NCI-H1092 treated with DMSO at 0.1 percent for 48 hours (cell line): ENCODE results near the gene ZNF367.

ENCODE experiments used
- DNase-seq: peaks from one replicate; lab custom pipeline; 2025; lab: John Stamatoyannopoulos, UW

ZNF367 gene

DNA sequence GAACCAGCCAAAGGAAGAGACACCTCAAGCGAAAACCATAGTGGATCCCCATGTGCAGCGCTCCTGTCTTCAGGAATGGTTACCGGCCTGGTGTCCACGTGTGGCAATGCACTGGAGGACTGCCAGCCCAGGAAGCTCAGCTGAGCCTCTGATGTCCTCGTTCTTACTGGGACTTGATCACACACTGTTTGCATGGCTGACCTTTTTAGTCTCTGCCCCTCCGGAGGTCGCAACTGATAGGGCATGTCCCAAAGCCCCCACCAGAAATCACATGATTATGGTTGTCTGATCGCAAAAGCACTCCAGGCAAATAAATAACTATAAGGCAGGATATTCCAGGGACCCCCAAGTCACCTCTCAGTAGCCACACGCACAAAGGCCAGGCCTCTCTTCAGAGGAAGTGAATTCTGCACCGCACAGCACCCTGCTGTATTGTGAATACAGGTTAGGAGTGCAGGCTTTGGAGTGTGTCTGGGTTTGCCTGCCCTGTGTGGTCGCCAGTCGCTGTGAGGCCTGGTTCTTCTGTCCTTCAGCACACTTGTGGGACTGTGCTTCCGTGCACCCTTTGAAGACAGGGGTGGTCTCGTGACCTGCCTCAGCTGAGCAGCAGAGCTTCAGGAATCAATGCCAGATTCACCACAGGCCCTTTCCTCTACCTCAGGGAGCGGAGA lies 18.4 kb upstream of the ZNF367 start:
- DNase-seq, result no peak

GRCh38 chr9:96436063-96436455 lies 17.9 kb upstream of the ZNF367 start:
- no peak for DNase-seq

DNA sequence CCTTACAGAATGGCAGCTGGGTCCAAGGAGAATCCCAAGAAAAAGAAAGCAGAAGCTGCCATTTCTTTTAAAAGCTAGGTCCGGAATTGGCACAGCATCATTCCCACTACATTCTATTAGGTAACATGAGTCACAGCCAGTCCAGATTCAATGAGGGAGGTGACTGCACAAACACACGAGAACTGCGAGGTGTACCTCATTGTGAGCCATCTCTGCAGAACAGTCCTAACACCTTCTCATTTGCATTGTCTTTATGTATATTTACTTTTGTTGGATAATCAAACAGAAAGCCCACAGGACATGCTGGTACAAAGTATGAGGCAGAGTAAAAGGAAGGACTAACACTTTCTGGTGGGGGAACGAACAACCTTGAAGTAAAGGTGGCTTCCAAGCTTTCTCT lies 17.2 kb upstream of the ZNF367 start:
- no peak for DNase-seq

DNA sequence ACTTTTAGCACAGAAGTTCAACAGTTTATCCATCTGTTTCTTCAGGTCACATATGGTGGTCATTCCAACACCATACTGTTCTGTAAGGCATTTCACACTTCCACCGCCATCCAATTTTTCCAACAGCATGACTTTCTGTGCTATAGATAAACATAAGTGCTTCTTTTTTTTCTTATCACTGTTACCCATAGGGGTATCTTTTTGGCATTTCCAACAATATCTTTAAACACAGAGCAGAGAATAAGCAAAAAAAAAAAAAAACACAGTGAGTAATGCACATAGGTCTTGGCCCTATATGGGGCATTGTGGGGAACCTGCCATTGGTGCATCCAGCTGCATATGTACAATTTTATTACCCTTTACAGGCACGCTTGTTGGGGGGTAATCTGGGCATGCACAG lies 12.2 kb upstream of the ZNF367 start:
- no peak for DNase-seq

DNA sequence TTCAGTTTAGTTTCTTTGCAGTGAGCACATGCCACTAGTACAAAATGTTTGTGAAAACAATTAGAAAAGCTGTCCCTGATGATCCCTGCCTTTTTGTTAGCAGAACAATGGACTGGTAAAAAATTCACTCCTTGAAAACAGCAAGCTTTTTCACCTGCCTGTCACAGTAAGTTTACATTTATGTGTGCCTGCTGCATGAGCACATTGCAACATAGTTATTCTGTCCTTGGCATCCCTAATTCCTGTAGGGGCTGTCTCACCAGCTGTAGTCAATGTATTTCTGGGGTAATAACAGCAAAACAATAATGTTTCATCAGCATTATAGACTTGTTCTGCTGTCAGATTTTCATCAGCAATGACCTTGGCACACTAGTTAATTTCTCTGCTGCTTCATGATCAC lies 11.6 kb upstream of the ZNF367 start:
- DNase-seq, result no peak

GRCh38 chr9:96425500-96426169 lies 7.5 kb upstream of the ZNF367 start:
- no peak for DNase-seq

GRCh38 chr9:96423985-96424336 lies 5.8 kb upstream of the ZNF367 start:
- DNase-seq, result no peak

DNA sequence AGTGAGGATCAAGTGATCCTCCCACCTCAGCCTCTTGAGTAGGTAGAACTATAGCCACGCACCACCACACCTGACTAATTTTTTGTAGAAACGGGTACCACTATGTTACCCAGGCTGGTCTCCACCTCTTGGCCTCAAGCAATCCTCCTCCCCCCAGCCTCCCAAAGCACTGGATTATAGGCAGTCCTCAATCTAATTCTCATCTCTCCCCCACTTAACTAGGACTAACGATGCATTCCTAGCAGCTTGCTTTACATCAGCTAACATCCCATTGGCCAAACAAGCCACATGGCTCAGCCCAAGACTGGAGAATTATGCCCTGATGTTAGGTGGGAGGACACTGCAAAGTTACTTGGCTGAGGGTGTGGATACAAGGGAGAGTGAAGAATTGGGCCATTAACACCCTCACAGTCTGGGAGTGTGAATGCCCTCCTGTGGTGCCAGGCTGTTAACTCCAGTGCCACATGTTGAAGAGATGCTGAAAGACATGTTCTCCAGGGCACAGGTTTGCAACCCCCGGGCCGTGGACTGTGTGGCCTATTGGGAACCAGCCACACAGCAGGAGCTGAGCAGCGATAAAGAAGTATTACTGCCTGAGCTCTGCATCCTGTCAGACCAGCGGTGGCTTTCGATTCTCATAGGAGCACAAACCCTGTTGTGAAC lies 5.3 kb upstream of the ZNF367 start:
- no peak for DNase-seq

DNA sequence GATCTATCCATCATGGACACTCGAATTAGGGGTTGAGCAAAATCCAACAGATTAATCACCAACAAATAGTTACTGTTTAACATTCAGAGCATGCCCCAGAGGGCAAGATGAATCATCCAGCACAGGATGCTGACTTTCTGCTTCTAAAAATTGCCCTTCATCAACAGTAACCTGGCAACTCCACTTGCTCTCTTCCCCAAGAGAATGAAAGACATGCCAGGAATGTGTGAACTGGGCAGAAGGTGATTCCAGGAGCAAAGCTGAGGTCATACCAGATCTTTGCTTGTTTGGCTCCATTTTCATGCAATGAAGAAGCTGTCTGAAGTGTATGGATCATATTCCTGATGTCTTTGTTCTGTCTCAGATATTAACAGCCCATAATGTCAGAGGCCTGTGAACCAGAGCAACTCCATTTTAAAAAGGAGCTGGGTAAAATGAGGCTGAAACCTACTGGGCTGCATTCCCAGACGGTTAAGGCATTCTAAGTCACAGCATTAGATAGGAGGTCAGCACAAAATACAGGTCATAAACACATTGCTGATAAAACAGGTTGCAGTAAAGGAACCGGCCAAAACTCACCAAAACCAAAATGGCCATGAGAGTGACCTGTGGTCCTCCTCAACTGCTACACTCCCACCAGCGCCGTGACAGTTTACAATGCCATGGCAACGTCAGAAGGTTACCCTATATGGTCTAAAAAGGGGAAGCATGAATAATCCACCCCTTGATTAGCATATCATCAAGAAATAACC lies 2.5 kb upstream of the ZNF367 start:
- DNase-seq, result no peak

GRCh38 chr9:96419691-96419969 lies 1.5 kb upstream of the ZNF367 start:
- DNase-seq, result no peak

- DNase-seq, result peak; percentile 60
These were observed 935 bp upstream of the ZNF367 start for GRCh38 chr9:96418920-96419690.

- DNase-seq, result no peak
These were observed 498 bp downstream of the ZNF367 start for GRCh38 chr9:96417661-96418082.

- DNase-seq, result peak; percentile 91
These were observed 1.1 kb downstream of the ZNF367 start for GRCh38 chr9:96417051-96417586.

GRCh38 chr9:96413302-96414221 lies 4.6 kb downstream of the ZNF367 start:
- DNase-seq, result peak; percentile 49

- DNase-seq, result no peak
These were observed 5.8 kb downstream of the ZNF367 start for GRCh38 chr9:96412174-96412913.

DNA sequence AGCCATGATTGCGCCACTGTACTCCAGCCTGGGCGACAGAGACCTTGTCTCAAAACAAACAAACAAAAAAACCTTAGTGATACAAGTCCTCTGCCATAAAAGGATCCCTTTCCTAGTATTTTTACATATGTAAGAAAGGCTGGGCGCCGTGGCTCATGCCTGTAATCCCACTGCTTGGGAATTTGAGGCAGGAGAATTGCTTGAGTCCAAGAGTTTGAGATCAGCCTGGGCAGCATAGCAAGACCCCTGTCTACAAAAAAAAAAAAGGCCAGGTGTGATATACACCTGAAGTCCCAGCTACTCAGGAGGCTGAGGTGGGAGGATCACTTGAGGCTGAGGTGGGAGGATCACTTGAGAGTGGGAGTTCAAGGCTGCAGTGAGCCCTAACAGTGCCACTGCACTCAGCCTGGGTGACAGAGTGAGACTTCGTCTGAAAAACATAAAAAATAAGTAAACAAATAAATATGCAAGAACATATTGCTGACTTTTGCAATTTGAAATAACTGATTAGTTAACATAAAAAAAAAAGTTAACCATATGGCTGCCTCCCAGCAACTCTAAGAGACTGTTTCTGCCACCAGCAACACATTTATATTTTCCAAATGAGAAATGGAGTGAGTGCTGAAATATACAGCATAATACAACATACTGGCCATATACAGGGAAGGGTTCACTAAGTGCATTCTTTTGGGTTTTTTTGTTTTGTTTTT lies 6.9 kb downstream of the ZNF367 start:
- DNase-seq, result no peak

- DNase-seq, result no peak
These were observed 9.5 kb downstream of the ZNF367 start for GRCh38 chr9:96408409-96409280.

DNA sequence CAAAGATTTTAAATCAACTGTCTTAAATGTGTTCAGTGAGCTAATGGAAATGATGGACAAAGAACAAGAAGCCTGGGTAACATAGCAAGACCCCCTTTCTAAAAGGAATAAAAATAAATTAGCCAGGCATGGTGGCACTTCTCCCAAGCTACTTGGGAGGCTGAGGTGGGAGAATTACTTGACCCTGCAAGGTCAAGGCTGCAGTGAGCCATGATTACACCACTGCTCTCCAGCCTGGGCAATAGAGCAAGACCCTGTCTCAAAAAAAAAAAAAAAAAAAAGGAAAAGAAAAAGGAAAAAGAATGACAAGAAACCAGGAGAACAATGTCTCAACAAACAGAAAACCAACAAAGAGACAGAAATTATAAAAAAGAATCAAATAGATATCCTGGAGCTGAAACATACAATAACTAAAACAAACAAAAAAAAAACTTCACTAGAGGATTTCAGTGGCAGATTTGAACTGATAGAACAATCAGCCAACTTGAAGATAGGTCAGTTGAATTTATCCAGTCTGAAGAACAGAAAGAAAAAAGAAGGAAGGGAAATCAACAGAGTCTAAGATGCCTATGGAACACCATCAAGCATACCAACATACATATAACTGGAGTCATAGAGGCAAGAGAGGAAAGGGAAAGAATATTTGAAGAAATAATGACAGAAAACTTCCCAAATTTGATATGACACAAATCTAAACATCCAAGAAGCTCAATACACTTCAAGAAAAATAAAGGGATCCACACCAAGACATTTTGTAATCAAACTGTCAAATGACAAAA lies 17.8 kb downstream of the ZNF367 start:
- DNase-seq, result no peak
